B cell (primary cell): ENCODE measurements around the gene MIER3. TPM values are rescaled to one million over a fixed set of nuclear protein-coding genes. Genes with fewer than 3 reads are reported as not detected.

Experiments used
- ATAC-seq: fragments of 200-7000 bp; cut with Tn5 transposase; one replicate; pipeline ENCODE4 v1.10.0; 2021; ENCODE audit warnings: low read depth, mild to moderate bottlenecking, moderate number of reproducible peaks, moderate library complexity
- CTCF ChIA-PET: fragments of 350-600 bp; sonication (Branson Sonifier 250); formaldehyde crosslinking; loops from one replicate; lab custom pipeline; 2021; ENCODE audit warnings: antibody characterized with exemption, inconsistent platforms; lab: Charles Lee
- POLR2A ChIA-PET: fragments of 350-600 bp; sonication (Branson Sonifier 250); formaldehyde crosslinking; loops from one replicate; lab custom pipeline; 2021; ENCODE audit warnings: antibody characterized with exemption; lab: Charles Lee
- DNase-seq: peaks from one replicate; pipeline ENCODE4 v3.0.0; 2013
- H2AFZ ChIP-seq: 2 replicates; pipeline ENCODE4 v1.6.1; 2012; ENCODE audit warnings: mild to moderate bottlenecking, low read depth, low read length; ENCODE audit not compliant: insufficient read depth, poor library complexity, severe bottlenecking
- H3K27ac ChIP-seq, 2 donors: 1 replicate in 1 of 2; 2 replicates in 1 of 2; pipeline ENCODE4 v1.5.1; 2012 to 2013; ENCODE audit warnings: low read length in 2 of 2, mild to moderate bottlenecking in 2 of 2, moderate library complexity in 1 of 2
- H3K27me3 ChIP-seq, 4 experiments: fragments of 200-600 bp in 1 of 4; sonication (generic) in 1 of 4; replicated peaks in 1 of 4; 1 replicate in 2 of 4; 2 replicates in 2 of 4; pipeline versions ENCODE4 v1.6.1 to v1.7.0; 2013 to 2016; ENCODE audit warnings: low read length in 3 of 4, mild to moderate bottlenecking in 2 of 4, mixed read lengths in 1 of 4, moderate library complexity in 1 of 4; ENCODE audit not compliant: insufficient read depth in 4 of 4, control insufficient read depth in 3 of 4; ENCODE audit errors: control extremely low read depth in 1 of 4
- H3K36me3 ChIP-seq, 2 experiments: replicated peaks in 1 of 2; 1 replicate in 1 of 2; 2 replicates in 1 of 2; pipeline versions ENCODE4 v1.6.1 to v1.7.1; 2013; ENCODE audit warnings: low read length in 1 of 2; ENCODE audit not compliant: insufficient read depth in 2 of 2, control insufficient read depth in 1 of 2; ENCODE audit errors: control extremely low read depth in 1 of 2, extremely low read depth in 1 of 2
- H3K4me1 ChIP-seq, 2 donors: fragments of 200-600 bp in 1 of 2; sonication (generic) in 1 of 2; 1 replicate in 1 of 2; 2 replicates in 1 of 2; pipeline versions ENCODE4 v1.5.1 to v1.6.1; 2013 to 2017; ENCODE audit warnings: low read length in 2 of 2; ENCODE audit not compliant: control insufficient read depth in 2 of 2, insufficient read depth in 2 of 2
- H3K4me2 ChIP-seq: replicated peaks from 2 replicates; pipeline ENCODE3; 2012; ENCODE audit warnings: mild to moderate bottlenecking, low read depth, low read length; ENCODE audit not compliant: poor library complexity, severe bottlenecking
- H3K4me3 ChIP-seq, 5 experiments: fragments of 200-600 bp in 1 of 5; sonication (generic) in 1 of 5; 1 replicate in 3 of 5; 2 replicates in 2 of 5; pipeline versions ENCODE4 v1.5.1 to v1.7.0; 2011 to 2016; ENCODE audit warnings: low read length in 4 of 5, mild to moderate bottlenecking in 4 of 5, low read depth in 2 of 5, control low read depth in 1 of 5, moderate library complexity in 1 of 5; ENCODE audit not compliant: insufficient read depth in 1 of 5; ENCODE audit errors: control extremely low read depth in 1 of 5, extremely low read depth in 1 of 5
- H3K79me2 ChIP-seq: fragments of 200-600 bp; sonication (generic); one replicate; pipeline ENCODE4 v1.6.0; 2016; ENCODE audit warnings: low read length; ENCODE audit not compliant: control insufficient read depth, insufficient read depth
- H3K9ac ChIP-seq: fragments of 200-600 bp; sonication (generic); 2 replicates; pipeline ENCODE4 v1.6.1; 2017; ENCODE audit warnings: mild to moderate bottlenecking, low read length, moderate library complexity
- H3K9me3 ChIP-seq, 3 donors: one replicate each; pipeline versions ENCODE4 v1.6.1 to v1.7.1; 2013; ENCODE audit warnings: low read length in 2 of 3; ENCODE audit not compliant: control insufficient read depth in 2 of 3, insufficient read depth in 1 of 3; ENCODE audit errors: control extremely low read depth in 1 of 3
- H4K20me1 ChIP-seq: 2 replicates; pipeline ENCODE4 v1.6.0; 2012; ENCODE audit warnings: mild to moderate bottlenecking, low read length; ENCODE audit not compliant: insufficient read depth, control insufficient read depth, poor library complexity, severe bottlenecking
- H3K27ac Mint-ChIP-seq: one replicate; pipeline ENCODE4 v1.8.0; 2021; ENCODE audit warnings: mixed read lengths
- H3K27me3 Mint-ChIP-seq: one replicate; pipeline ENCODE4 v1.8.0; 2021; ENCODE audit warnings: mixed read lengths
- H3K4me1 Mint-ChIP-seq: one replicate; pipeline ENCODE4 v1.8.0; 2021; ENCODE audit warnings: mixed read lengths
- H3K4me3 Mint-ChIP-seq: one replicate; pipeline ENCODE4 v1.8.0; 2021; ENCODE audit warnings: mixed read lengths
- H3K9me3 Mint-ChIP-seq: one replicate; pipeline ENCODE4 v1.8.0; 2022; ENCODE audit warnings: mixed read lengths; ENCODE audit not compliant: insufficient read depth
- CTCF ChIP-seq: fragments of 200-600 bp; IDR thresholded peaks from one replicate; pipeline ENCODE4 v1.8.0; 2022; ENCODE audit warnings: antibody characterized with exemption, mild to moderate bottlenecking
- EZH2 ChIP-seq: IDR thresholded peaks from 2 replicates; pipeline ENCODE4 v1.6.1; 2012; ENCODE audit warnings: borderline replicate concordance, low read depth, mild to moderate bottlenecking, moderate library complexity, low read length; ENCODE audit not compliant: insufficient read depth, poor library complexity, severe bottlenecking
- WGBS: methylation state at CpG from one replicate; pipeline ENCODE4 v1.1.5; 2013; ENCODE audit warnings: missing lambda C conversion rate; ENCODE audit not compliant: insufficient coverage; 5-methylcytosine and 5-hydroxymethylcytosine counted together
- intact Hi-C: fragments of 100-400 bp; cut with micrococcal nuclease; formaldehyde crosslinking; loops from one replicate; pipeline ENCODE4 v1.10.0; 2022
- polyA plus RNA-seq: library from polyadenylated mRNA; depleted of rRNA; stranded (reverse); fragments of >200 nt; gene quantifications from 2 replicates; pipeline ENCODE4 v1.2.3, GENCODE V29; 2012
- total RNA-seq, 2 donors: library from RNA; stranded (reverse); fragments of 120-200 nt in 1 of 2; gene quantifications; 1 replicate in 1 of 2; 2 replicates in 1 of 2; pipeline versions ENCODE4 v1.2.3 to v1.2.4, GENCODE V29; 2013 to 2022

The MIER3 gene
- total and polyA plus RNA-seq, 2 donors (not counting 1 experiment from before 2014, with no cell fraction given) = 5.8 to 25.9 TPM

GRCh38 chr5:56941981-56942380 is 9.9 kb downstream of the MIER3 start:
- H3K4me3 Mint-ChIP-seq = no peak overlapping the region
- H3K27me3 Mint-ChIP-seq = no peaks in the 10 kb centered on the region
- 60% methylated on average over 1 of the region's 1 CpG for WGBS
- Histone ChIP-seq H3K4me2 (no peak overlapping the region), H3K9ac (no peak overlapping the region), H4K20me1 (no peaks in the 10 kb centered on the region), H3K4me1 (no peaks in the 10 kb centered on the region), H3K36me3 (peaks cover 0 to 51% of the 10 kb centered on the region in 2 experiments), H3K79me2 (peaks cover 8% of the 10 kb centered on the region), H3K4me3 (no peak overlapping the region), H3K27me3 (no peaks in the 10 kb centered on the region), H3K27ac (no peak overlapping the region), H2AFZ (no peak overlapping the region), H3K9me3 (no peaks in the 10 kb centered on the region)
- intact Hi-C loops = no loop called here
- no peak for DNase-seq
- no peak for ATAC-seq
- POLR2A ChIA-PET = no interaction called here
- H3K4me1 Mint-ChIP-seq = no peaks in the 10 kb centered on the region
- CTCF ChIA-PET = no interaction called here
- TF ChIP-seq CTCF (no peak), EZH2 (no peak)
- no peaks in the 10 kb centered on the region for H3K9me3 Mint-ChIP-seq
- H3K27ac Mint-ChIP-seq = no peak overlapping the region

- no peaks in the 10 kb centered on the region for H3K4me1 Mint-ChIP-seq
- Histone ChIP-seq H3K4me3 (no peak overlapping the region), H3K27ac (no peak overlapping the region), H4K20me1 (no peaks in the 10 kb centered on the region), H2AFZ (no peak overlapping the region), H3K27me3 (no peaks in the 10 kb centered on the region), H3K36me3 (peaks cover 8 to 72% of the 10 kb centered on the region in 2 experiments), H3K9ac (no peak overlapping the region), H3K4me1 (no peaks in the 10 kb centered on the region), H3K4me2 (no peak overlapping the region), H3K79me2 (peaks cover 5% of the 10 kb centered on the region), H3K9me3 (no peaks in the 10 kb centered on the region)
- H3K9me3 Mint-ChIP-seq = no peaks in the 10 kb centered on the region
- intact Hi-C loops = no loop called here
- H3K4me3 Mint-ChIP-seq = no peak overlapping the region
- ATAC-seq (no peak), DNase-seq (no peak)
- H3K27me3 Mint-ChIP-seq = no peaks in the 10 kb centered on the region
- WGBS = 100% methylated on average over 1 of the region's 1 CpG
- ChIA-PET CTCF (interaction anchor here (1.0 kb wide), 1 partner anchor 199 kb away, joined by 4 read pairs; no protein-coding TSS in a partner anchor), POLR2A (no interaction called here)
- TF ChIP-seq CTCF (no peak), EZH2 (no peak)
- H3K27ac Mint-ChIP-seq = no peak overlapping the region
Observed at GRCh38 chr5:56938858-56939257, 13.1 kb downstream of the MIER3 start.
